H1 (cell line): ENCODE results near the gene TBC1D17. TPM values are rescaled to one million over a fixed set of nuclear protein-coding genes. Genes with fewer than 3 reads are reported as not detected.

Source experiments
- CTCF ChIA-PET: fragments of 300-600 bp; sonication (Branson Sonifier 250); formaldehyde crosslinking; loops from one replicate; lab custom pipeline; 2021; ENCODE audit not compliant: partially characterized antibody; lab: Charles Lee
- POLR2A ChIA-PET: fragments of 300-600 bp; sonication (Branson Sonifier 250); formaldehyde crosslinking; loops from one replicate; lab custom pipeline; 2021; ENCODE audit warnings: inconsistent platforms; ENCODE audit not compliant: partially characterized antibody; lab: Charles Lee
- DNase-seq, 2 experiments: peaks; one replicate each; pipeline versions ENCODE4 v3.0.0 to v3.0.0-alpha.2; 2010 to 2022; ENCODE audit warnings: low spot score in 2 of 2, low read depth in 1 of 2, mixed read lengths in 1 of 2
- FAIRE-seq: peaks from 2 replicates; lab custom pipeline; 2011; peaks lifted over from hg19 to GRCh38; lab: Jason Lieb, UNC
- H2AFZ ChIP-seq: 2 replicates; pipeline ENCODE4 v1.8.1; 2012; ENCODE audit warnings: low read length, inconsistent platforms
- H2AK5ac ChIP-seq: 2 replicates; pipeline ENCODE4 v1.6.1; 2013; ENCODE audit warnings: low read depth, low read length
- H2BK120ac ChIP-seq: replicated peaks from 2 replicates; pipeline ENCODE3; 2013; ENCODE audit warnings: low read depth, low read length, inconsistent platforms
- H2BK12ac ChIP-seq: 2 replicates; pipeline ENCODE4 v1.6.1; 2013; ENCODE audit warnings: low read depth, low read length
- H2BK15ac ChIP-seq: 2 replicates; pipeline ENCODE4 v1.6.1; 2013; ENCODE audit warnings: low read length
- H2BK20ac ChIP-seq: 2 replicates; pipeline ENCODE4 v1.6.1; 2013; ENCODE audit warnings: low read length
- H2BK5ac ChIP-seq: 2 replicates; pipeline ENCODE4 v1.6.1; 2013; ENCODE audit warnings: low read depth, low read length
- H3K14ac ChIP-seq: 2 replicates; pipeline ENCODE4 v1.6.1; 2013; ENCODE audit warnings: inconsistent platforms; ENCODE audit not compliant: insufficient read length
- H3K18ac ChIP-seq: 2 replicates; pipeline ENCODE4 v1.6.1; 2013; ENCODE audit warnings: low read length; ENCODE audit errors: extremely low read depth
- H3K23ac ChIP-seq: 2 replicates; pipeline ENCODE4 v1.6.1; 2013; ENCODE audit warnings: inconsistent platforms; ENCODE audit not compliant: insufficient read length
- H3K23me2 ChIP-seq: 2 replicates; pipeline ENCODE4 v1.6.1; 2013; ENCODE audit warnings: low read depth, low read length
- H3K27ac ChIP-seq: 2 replicates; pipeline ENCODE4 v1.6.1; 2011; ENCODE audit warnings: low read depth, low read length, inconsistent platforms
- H3K27me3 ChIP-seq, 4 experiments: replicated peaks in 1 of 4; 1 replicate in 1 of 4; 2 replicates in 3 of 4; pipeline versions ENCODE4 v1.6.1 to v1.8.1; 2011 to 2013; ENCODE audit warnings: low read length in 3 of 4, mild to moderate bottlenecking in 3 of 4, inconsistent platforms in 2 of 4, mixed read lengths in 2 of 4, moderate library complexity in 1 of 4; ENCODE audit not compliant: control insufficient read depth in 3 of 4, insufficient read depth in 3 of 4; ENCODE audit errors: extremely low read depth in 1 of 4
- H3K36me3 ChIP-seq, 4 experiments: 2 replicates each; pipeline versions ENCODE4 v1.6.1 to v1.8.1; 2011 to 2013; ENCODE audit warnings: mild to moderate bottlenecking in 4 of 4, low read length in 3 of 4, moderate library complexity in 2 of 4, control low read depth in 1 of 4, inconsistent platforms in 1 of 4; ENCODE audit not compliant: insufficient read depth in 4 of 4, control insufficient read depth in 2 of 4
- H3K4ac ChIP-seq: replicated peaks from 2 replicates; pipeline ENCODE3; 2013; ENCODE audit warnings: low read length, low read depth, mixed read lengths, inconsistent platforms; ENCODE audit not compliant: insufficient read length
- H3K4me1 ChIP-seq, 4 experiments: replicated peaks in 1 of 4; 1 replicate in 1 of 4; 2 replicates in 3 of 4; pipeline versions ENCODE4 v1.6.1 to v1.8.1; 2011 to 2013; ENCODE audit warnings: low read length in 3 of 4, inconsistent platforms in 2 of 4, mixed read lengths in 1 of 4; ENCODE audit not compliant: insufficient read depth in 4 of 4, control insufficient read depth in 3 of 4
- H3K4me2 ChIP-seq, 2 experiments: 2 replicates each; pipeline versions ENCODE4 v1.6.1 to v1.8.1; 2011 to 2013; ENCODE audit warnings: low read depth in 2 of 2, low read length in 2 of 2, control low read depth in 1 of 2, inconsistent platforms in 1 of 2, mild to moderate bottlenecking in 1 of 2; ENCODE audit not compliant: insufficient read depth in 1 of 2
- H3K4me3 ChIP-seq, 4 experiments: fragments of 200-600, 300-600 bp in 1 of 4; sonication (generic), shearing (Covaris generic), sonication (Bioruptor Twin) in 1 of 4; 2 replicates each; pipeline versions ENCODE4 v1.5.1 to v1.8.1; 2011 to 2016; ENCODE audit warnings: low read length in 4 of 4, low read depth in 3 of 4, control low read depth in 2 of 4, inconsistent platforms in 2 of 4, mild to moderate bottlenecking in 2 of 4, mixed read lengths in 1 of 4, moderate library complexity in 1 of 4; ENCODE audit not compliant: insufficient read depth in 2 of 4; ENCODE audit errors: extremely low read depth in 1 of 4
- H3K56ac ChIP-seq: replicated peaks from 2 replicates; pipeline ENCODE3; 2013; ENCODE audit warnings: low read depth, mild to moderate bottlenecking, mixed read lengths, low read length, inconsistent platforms; ENCODE audit not compliant: insufficient read length
- H3K79me1 ChIP-seq: 2 replicates; pipeline ENCODE4 v1.6.1; 2013; ENCODE audit warnings: low read depth, low read length, control low read depth
- H3K79me2 ChIP-seq, 2 experiments: 2 replicates each; pipeline versions ENCODE4 v1.6.1 to v1.8.1; 2012 to 2013; ENCODE audit warnings: low read length in 2 of 2, mild to moderate bottlenecking in 2 of 2, inconsistent platforms in 1 of 2; ENCODE audit not compliant: insufficient read depth in 2 of 2, control insufficient read depth in 1 of 2
- H3K9ac ChIP-seq, 4 experiments: replicated peaks in 1 of 4; 1 replicate in 1 of 4; 2 replicates in 3 of 4; pipeline versions ENCODE4 v1.6.1 to v1.8.1; 2011 to 2013; ENCODE audit warnings: low read depth in 3 of 4, low read length in 3 of 4, control low read depth in 2 of 4, mild to moderate bottlenecking in 2 of 4, moderate library complexity in 2 of 4, inconsistent platforms in 1 of 4; ENCODE audit errors: extremely low read depth in 1 of 4
- H3K9me3 ChIP-seq, 2 experiments: 2 replicates each; pipeline versions ENCODE4 v1.6.1 to v1.8.1; 2012 to 2013; ENCODE audit warnings: mild to moderate bottlenecking in 2 of 2, moderate library complexity in 2 of 2, control low read depth in 1 of 2, inconsistent platforms in 1 of 2, low read depth in 1 of 2, low read length in 1 of 2, mixed read lengths in 1 of 2; ENCODE audit not compliant: insufficient read depth in 2 of 2
- H4K20me1 ChIP-seq, 2 experiments: replicated peaks in 1 of 2; 2 replicates each; pipeline versions ENCODE3 to v1.8.1; 2011 to 2013; ENCODE audit warnings: inconsistent platforms in 2 of 2, low read length in 2 of 2, mild to moderate bottlenecking in 1 of 2; ENCODE audit not compliant: insufficient read depth in 2 of 2, control insufficient read depth in 1 of 2
- H4K5ac ChIP-seq: 2 replicates; pipeline ENCODE4 v1.6.1; 2013; ENCODE audit warnings: low read length, low read depth, mixed read lengths, inconsistent platforms; ENCODE audit not compliant: insufficient read length
- H4K8ac ChIP-seq: 2 replicates; pipeline ENCODE4 v1.8.0; 2013; ENCODE audit warnings: mild to moderate bottlenecking, moderate library complexity, low read length, inconsistent platforms; ENCODE audit not compliant: insufficient read depth; ENCODE audit errors: extremely low read depth
- H4K91ac ChIP-seq: replicated peaks from 2 replicates; pipeline ENCODE3; 2013; ENCODE audit warnings: low read length, mixed read lengths, inconsistent platforms; ENCODE audit not compliant: insufficient read length
- BCL11A ChIP-seq, 2 experiments: IDR thresholded peaks; one replicate each; pipeline ENCODE4 v1.6.1; 2011; ENCODE audit warnings: low read depth in 2 of 2, low read length in 2 of 2, mild to moderate bottlenecking in 2 of 2
- CBX8 ChIP-seq: fragments of 300-800, 300-1000 bp; sonication (generic); IDR thresholded peaks from 2 replicates; pipeline ENCODE4 v1.7.1; 2016; ENCODE audit warnings: low read depth, low read length, borderline replicate concordance
- FOSL1 ChIP-seq: IDR thresholded peaks from 2 replicates; pipeline ENCODE4 v1.6.1; 2011; ENCODE audit warnings: mild to moderate bottlenecking, low read depth, low read length, moderate library complexity; ENCODE audit not compliant: insufficient read depth
- HDAC6 ChIP-seq: IDR thresholded peaks from one replicate; pipeline ENCODE4 v1.7.1; 2012; ENCODE audit warnings: low read depth, mild to moderate bottlenecking, inconsistent platforms, low read length, moderate library complexity
- KDM1A ChIP-seq: fragments of 200-600, 300-600 bp; sonication (generic); IDR thresholded peaks from 2 replicates; pipeline ENCODE4 v1.7.1; 2016; ENCODE audit warnings: mild to moderate bottlenecking, low read length, borderline replicate concordance
- KDM5A ChIP-seq: fragments of 200-600 bp; IDR thresholded peaks from 2 replicates; pipeline ENCODE4 v1.7.1; 2012; ENCODE audit warnings: mild to moderate bottlenecking, low read length, inconsistent platforms, mixed read lengths
- MAFK ChIP-seq: IDR thresholded peaks from 2 replicates; pipeline ENCODE4 v1.6.1; 2012; ENCODE audit warnings: low read depth, mild to moderate bottlenecking, improper control_type of control experiment, low read length
- RAD21 ChIP-seq, 2 experiments: IDR thresholded peaks in 1 of 2; conservative IDR thresholded peaks in 1 of 2; 2 replicates each; pipeline ENCODE4 v1.6.1; 2011; ENCODE audit warnings: low read depth in 2 of 2, low read length in 2 of 2, improper control_type of control experiment in 1 of 2, inconsistent platforms in 1 of 2, mild to moderate bottlenecking in 1 of 2, moderate library complexity in 1 of 2
- RNF2 ChIP-seq: fragments of 200-900, 300-1000 bp; sonication (generic); IDR thresholded peaks from 2 replicates; pipeline ENCODE4 v1.7.1; 2016; ENCODE audit warnings: borderline replicate concordance, low read depth, mild to moderate bottlenecking, antibody characterized with exemption, low read length; ENCODE audit not compliant: poor library complexity, severe bottlenecking; ENCODE audit errors: missing control alignments
- SAP30 ChIP-seq: fragments of 300-600 bp; sonication (generic); IDR thresholded peaks from 2 replicates; pipeline ENCODE4 v1.7.1; 2012; ENCODE audit warnings: low read length, moderate library complexity, mild to moderate bottlenecking, inconsistent platforms; ENCODE audit not compliant: insufficient read depth, insufficient replicate concordance
- TAF7 ChIP-seq: optimal IDR thresholded peaks from 2 replicates; pipeline ENCODE3; 2011; ENCODE audit warnings: low read depth, mild to moderate bottlenecking, inconsistent platforms, low read length, moderate library complexity, borderline replicate concordance
- WGBS, 2 experiments: shearing (Covaris generic) in 1 of 2; methylation state at CpG; one replicate each; pipeline versions ENCODE4 v1.1.6 to v1.1.7; 2013 to 2015; ENCODE audit warnings: low lambda C conversion rate in 2 of 2, mixed read lengths in 2 of 2, inconsistent platforms in 1 of 2, low coverage in 1 of 2, missing lambda C conversion rate in 1 of 2; ENCODE audit not compliant: insufficient replicate concordance in 2 of 2, insufficient coverage in 1 of 2, insufficient read length in 1 of 2; ENCODE audit errors: extremely low coverage in 1 of 2, missing lambda C conversion rate in 1 of 2; 5-methylcytosine and 5-hydroxymethylcytosine counted together
- polyA plus RNA-seq, 7 experiments: library from polyadenylated mRNA; depleted of rRNA in 3 of 7; stranded (reverse) in 5 of 7; unstranded in 2 of 7; fragments of >200 nt in 5 of 7; fragments of 200-250 nt in 2 of 7; gene quantifications; 1 replicate in 5 of 7; 2 replicates in 1 of 7; 4 replicates in 1 of 7; pipeline versions ENCODE4 v1.2.1 to v1.2.3, GENCODE V29; 2011 to 2013; ENCODE audit warnings: missing spikeins in 2 of 7, mixed read lengths in 2 of 7
- total RNA-seq: library from RNA; stranded (reverse); fragmentation: NEBNext Ultra II Directional; extraction: Animal tissue kit (Norgen Biotek cat#: 25700); gene quantifications from 2 replicates; pipeline ENCODE4 v1.2.1, GENCODE V29; 2021

The TBC1D17 gene
- total and polyA plus RNA-seq, 2 of the 8 experiments (the other 6 are each of a cell fraction or from before 2014, with no cell fraction given): 30.3 to 44.9 TPM

DNA sequence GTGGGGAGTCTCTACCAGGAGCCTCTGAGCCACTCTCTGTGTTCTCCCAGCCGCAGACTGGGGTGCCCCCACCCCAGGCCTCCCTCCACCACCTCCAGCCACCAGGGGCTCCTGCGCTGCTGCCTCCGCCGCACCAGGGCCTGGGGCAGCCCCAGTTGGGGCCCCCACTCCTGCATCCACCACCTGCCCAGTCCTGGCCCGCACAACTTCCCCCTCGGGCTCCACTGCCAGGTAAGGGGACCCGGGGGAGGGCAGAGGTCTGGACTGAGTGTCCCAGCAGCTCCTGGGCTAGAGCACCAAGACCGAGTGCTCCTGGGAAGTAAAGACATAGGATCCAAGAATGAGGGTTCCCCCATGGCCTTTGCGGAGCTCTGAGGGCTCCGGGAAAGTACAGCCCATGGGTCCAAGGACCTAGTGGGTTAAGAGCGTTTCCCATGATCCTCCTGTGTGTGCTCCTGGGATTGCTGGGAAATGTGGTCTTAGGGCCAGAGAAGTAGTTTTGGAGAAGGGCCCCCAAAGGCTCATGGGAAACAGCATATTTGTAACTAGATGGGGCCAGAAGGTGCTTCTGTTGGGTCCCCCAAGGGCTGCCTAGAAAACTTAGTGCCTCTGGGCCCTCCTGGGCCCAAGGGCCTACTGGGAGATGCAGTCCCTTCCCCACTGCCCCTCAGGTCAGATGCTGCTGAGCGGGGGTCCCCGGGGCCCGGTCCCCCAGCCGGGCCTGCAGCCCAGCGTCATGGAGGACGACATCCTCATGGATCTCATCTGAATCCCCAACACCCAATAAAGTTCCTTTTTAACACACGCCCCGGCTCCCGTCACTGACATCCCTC, 41.1 kb upstream of the TBC1D17 start:
- FAIRE-seq (no peak), DNase-seq (no peak)
- H3K18ac ChIP-seq: no peak overlapping the region
- no peak overlapping the region for H2AFZ ChIP-seq
- no peaks in the 10 kb centered on the region for H3K23me2 ChIP-seq
- H3K4ac ChIP-seq: no peak overlapping the region
- H2BK120ac ChIP-seq: no peak overlapping the region
- H3K36me3 ChIP-seq: peaks cover 14 to 42% (median 32%) of the 10 kb centered on the region in 4 experiments; a peak in 6 of 8 replicates
- H3K4me1 ChIP-seq: no peaks in the 10 kb centered on the region
- CTCF ChIA-PET: interaction anchor here (0.8 to 1.0 kb wide), 4 partner anchors 8 to 152 kb away, joined by 3 to 4 read pairs (median 3); no protein-coding TSS in a partner anchor
- no peak overlapping the region for H4K8ac ChIP-seq
- no peak overlapping the region for H3K4me2 ChIP-seq
- no peak overlapping the region for H3K14ac ChIP-seq
- no peaks in the 10 kb centered on the region for H3K79me1 ChIP-seq
- H2BK12ac ChIP-seq: no peak overlapping the region
- H3K9me3 ChIP-seq: no peaks in the 10 kb centered on the region
- no peak overlapping the region for H2AK5ac ChIP-seq
- H2BK5ac ChIP-seq: no peak overlapping the region
- peaks cover 1 to 5% of the 10 kb centered on the region in 2 experiments for H4K20me1 ChIP-seq
- WGBS, 2 experiments: 96% methylated on average over 15 of the region's 20 CpGs; no CpG with 5 or more reads in 1 of the 2 experiments
- H3K79me2 ChIP-seq: no peaks in the 10 kb centered on the region
- H2BK20ac ChIP-seq: no peak overlapping the region
- H4K91ac ChIP-seq: no peak overlapping the region
- no peaks in the 10 kb centered on the region for H3K27me3 ChIP-seq
- POLR2A ChIA-PET: interaction anchor here (0.9 to 2.3 kb wide), 7 partner anchors 8 to 24 kb away, joined by 4 to 10 read pairs (median 5); no protein-coding TSS in a partner anchor
- H2BK15ac ChIP-seq: no peak overlapping the region
- H3K9ac ChIP-seq: no peak overlapping the region
- no peak overlapping the region for H3K4me3 ChIP-seq
- no peak overlapping the region for H3K56ac ChIP-seq
- no peak overlapping the region for H4K5ac ChIP-seq
- H3K27ac ChIP-seq: no peak overlapping the region
- no peak overlapping the region for H3K23ac ChIP-seq
- TF ChIP-seq SAP30 (no peak), KDM1A (no peak), RNF2 (no peak), FOSL1 (no peak), RAD21 (IDR thresholded peaks at IDR 0.05 in 1 of 2, conservative IDR thresholded peaks at IDR 0.05 in 1 of 2; ENCODE audit: low read depth in 2 of 2, low read length in 2 of 2) (no peak), TAF7 (no peak), HDAC6 (no peak), CBX8 (no peak), MAFK (no peak), BCL11A (IDR thresholded peaks at IDR 0.05; ENCODE audit: low read depth in 2 of 2, low read length in 2 of 2) (no peak), KDM5A (no peak)
